Right lobe of liver (tissue), 6 donors: Measurements from ENCODE around the gene CABP4. TPM values are rescaled to one million over a fixed set of nuclear protein-coding genes. Genes with fewer than 3 reads are reported as not detected.
A peak's percentile ranks its signal among the peaks of the same experiment; 100 is the strongest.

Experiments used
- ATAC-seq, 4 donors: fragments of 200-7000 bp; cut with Tn5 transposase; one replicate each; pipeline ENCODE4 v1.9.1; 2020; ENCODE audit warnings: mild to moderate bottlenecking in 4 of 4, moderate library complexity in 4 of 4
- DNase-seq, 3 donors: peaks; one replicate each; pipeline ENCODE4 v3.0.0-alpha.2; 2020
- H3K27ac ChIP-seq, 3 donors: fragments of 200-600 bp; one replicate each; pipeline ENCODE4 v1.8.0; 2022
- H3K27me3 ChIP-seq, 2 donors: fragments of 200-600 bp; one replicate each; pipeline ENCODE4 v1.8.0; 2022
- H3K36me3 ChIP-seq, 4 donors: fragments of 200-600 bp; sonication (generic) in 1 of 4; one replicate each; pipeline versions ENCODE4 v1.5.1 to v1.8.0; 2017 to 2022; ENCODE audit warnings: control low read depth in 1 of 4
- H3K4me1 ChIP-seq, 4 donors: fragments of 200-600 bp; sonication (generic) in 1 of 4; one replicate each; pipeline versions ENCODE4 v1.5.1 to v1.8.0; 2017 to 2022; ENCODE audit warnings: control low read depth in 1 of 4
- H3K4me3 ChIP-seq, 3 donors: fragments of 200-600 bp; one replicate each; pipeline ENCODE4 v1.8.0; 2022
- H3K9me3 ChIP-seq, 4 donors: fragments of 200-600 bp; sonication (generic) in 1 of 4; one replicate each; pipeline versions ENCODE4 v1.5.1 to v1.8.0; 2017 to 2022; ENCODE audit warnings: control low read depth in 1 of 4
- CTCF ChIP-seq, 4 donors: fragments of 200-600 bp in 3 of 4; fragments of 450-650 bp in 1 of 4; IDR thresholded peaks; one replicate each; pipeline versions ENCODE4 v1.5.1 to v1.8.0; 2016 to 2022; ENCODE audit warnings: antibody characterized with exemption in 4 of 4, mild to moderate bottlenecking in 2 of 4
- POLR2A ChIP-seq: fragments of 450-650 bp; IDR thresholded peaks from one replicate; pipeline ENCODE4 v1.6.1; 2017; ENCODE audit warnings: antibody characterized with exemption, mild to moderate bottlenecking
- WGBS: methylation state at CpG from one replicate; pipeline ENCODE4 v1.1.6; 2018; ENCODE audit warnings: low coverage, low lambda C conversion rate; ENCODE audit not compliant: insufficient coverage; ENCODE audit errors: missing lambda C conversion rate; 5-methylcytosine and 5-hydroxymethylcytosine counted together
- intact Hi-C, 2 donors: fragments of 100-400 bp; cut with DNase I; formaldehyde crosslinking; loops; one replicate each; pipeline versions ENCODE4 v1.11.2 to v1.14.1; 2022
- total RNA-seq, 6 experiments: library from RNA; depleted of rRNA in 2 of 6; stranded (reverse); fragments of >200 nt in 2 of 6; fragmentation: NEBNext Ultra II Directional in 3 of 6; extraction: Animal tissue kit (Norgen Biotek cat#: 25700) in 3 of 6; gene quantifications; one replicate each; pipeline versions ENCODE4 v1.1.0 to v1.2.4, GENCODE V29; 2016 to 2023
- donor health status: DM: no; HTN: yes; CAD: no.
- donor health status: DM: no; HTN: no; CAD: no.
- donor health status: DM: no; HTN: no; CAD: no.
- donor health status: DM: no; HTN: yes; CAD: no.
- donor health status: DM: no; HTN: yes; CAD: no.

The CABP4 gene
- total RNA-seq, 6 experiments from 2014 or later: 0.55 to 1.7 (median 1.2) TPM

DNA sequence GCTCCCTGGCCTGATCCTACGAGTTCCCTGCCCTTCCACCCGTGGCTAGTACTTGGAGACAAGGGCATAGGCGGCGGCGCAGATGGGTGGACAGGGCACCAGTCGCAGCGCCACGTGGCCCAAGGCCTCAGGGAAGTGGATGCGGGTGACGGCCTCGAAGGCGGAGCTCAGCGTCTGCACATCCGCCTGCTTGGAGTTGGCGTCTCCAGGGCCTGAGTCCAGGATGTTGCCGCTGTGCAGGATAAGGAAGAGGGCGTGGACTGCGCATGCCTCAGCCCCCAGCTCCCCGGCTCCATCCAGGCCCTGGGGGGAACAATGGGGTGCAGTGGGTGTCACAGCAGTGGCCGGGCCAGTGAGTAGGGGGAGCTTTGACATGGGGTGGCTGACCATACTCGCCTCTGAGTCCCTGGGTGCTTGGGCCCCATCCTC is 43.4 kb downstream of the CABP4 start:
- Histone ChIP-seq H3K4me3 (no peak overlapping the region), H3K36me3 (peaks cover 0 to 2% (median 0%) of the 10 kb centered on the region in 4 donors), H3K27ac (no peak overlapping the region), H3K9me3 (no peaks in the 10 kb centered on the region), H3K4me1 (no peaks in the 10 kb centered on the region), H3K27me3 (no peaks in the 10 kb centered on the region)
- TF ChIP-seq POLR2A (no peak), CTCF (IDR thresholded peaks at IDR 0.05) (no peak)
- intact Hi-C loops: no loop called here
- ATAC-seq (peak; percentile 53 to 74 (median 58)), DNase-seq (peak in 1 of 3 donors; percentile 63)
- WGBS: no CpG with 5 or more reads among the region's 21 CpGs

- no peaks in the 10 kb centered on the region for H3K27me3 ChIP-seq
- DNase-seq (peak in 1 of 3 donors; percentile 28), ATAC-seq (no peak)
- H3K4me3 ChIP-seq: no peak overlapping the region
- no peak overlapping the region for H3K27ac ChIP-seq
- WGBS: no CpG with 5 or more reads among the region's 26 CpGs
- TF ChIP-seq CTCF (IDR thresholded peaks at IDR 0.05): no peak
- no peak for TF ChIP-seq POLR2A
- intact Hi-C loops: loop anchor here in 1 of 2 donors (10.0 kb wide), 1 partner anchor 105 kb away; the partner anchor contains the start of gene RAD9A
- peaks cover 0 to 9% (median 0%) of the 10 kb centered on the region in 4 donors for H3K4me1 ChIP-seq
- no peaks in the 10 kb centered on the region for H3K9me3 ChIP-seq
- H3K36me3 ChIP-seq: no peaks in the 10 kb centered on the region
Measured at GRCh38 chr11:67499808-67500483, 44.8 kb downstream of the CABP4 start.

DNA sequence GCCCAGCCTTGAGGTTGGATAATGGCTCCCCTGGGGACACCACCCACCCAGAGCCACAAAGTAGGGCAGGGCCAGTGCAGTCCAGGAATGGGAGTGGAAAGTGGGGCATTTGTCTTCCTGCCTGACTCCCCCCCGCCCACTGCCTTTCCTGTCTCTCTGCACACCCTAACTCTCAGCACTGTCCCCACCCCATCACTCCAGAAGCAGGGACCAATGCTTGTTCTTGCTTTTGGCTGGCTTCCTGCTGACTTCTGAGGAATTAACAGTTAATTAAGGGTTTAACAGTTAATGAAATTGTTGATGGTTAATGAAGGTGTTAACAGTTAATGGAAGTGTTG is 45.3 kb downstream of the CABP4 start:
- H3K4me3 ChIP-seq: no peak overlapping the region
- no peak for ATAC-seq
- H3K4me1 ChIP-seq: peaks cover 0 to 11% (median under 1%) of the 10 kb centered on the region in 4 donors
- no peak overlapping the region for H3K27ac ChIP-seq
- 86% methylated on average over 1 of the region's 1 CpG for WGBS
- no peak for DNase-seq
- no peaks in the 10 kb centered on the region for H3K9me3 ChIP-seq
- no peaks in the 10 kb centered on the region for H3K36me3 ChIP-seq
- no peak for TF ChIP-seq POLR2A
- TF ChIP-seq CTCF (IDR thresholded peaks at IDR 0.05): no peak
- intact Hi-C loops: loop anchor here in 1 of 2 donors (10.0 kb wide), 1 partner anchor 106 kb away; the partner anchor contains the start of gene RAD9A
- H3K27me3 ChIP-seq: no peaks in the 10 kb centered on the region

- H3K27me3 ChIP-seq: no peaks in the 10 kb centered on the region
- no peak overlapping the region for H3K27ac ChIP-seq
- H3K4me1 ChIP-seq: peaks cover 0 to 15% (median 3%) of the 10 kb centered on the region in 4 donors
- intact Hi-C loops: loop anchor here in 1 of 2 donors (10.0 kb wide), 1 partner anchor 106 kb away; the partner anchor contains the start of gene RAD9A
- ATAC-seq (no peak), DNase-seq (peak in 1 of 3 donors; percentile 41)
- TF ChIP-seq CTCF (IDR thresholded peaks at IDR 0.05) (no peak), POLR2A (no peak)
- H3K36me3 ChIP-seq: no peaks in the 10 kb centered on the region
- WGBS: 84% methylated on average over 7 of the region's 9 CpGs
- no peak overlapping the region for H3K4me3 ChIP-seq
- no peaks in the 10 kb centered on the region for H3K9me3 ChIP-seq
Measured at GRCh38 chr11:67500831-67501715, 45.9 kb downstream of the CABP4 start.
